Measurements from ENCODE around the gene FKBP10. TPM values are rescaled to one million over a fixed set of nuclear protein-coding genes. Genes with fewer than 3 reads are reported as not detected.

Gene FKBP10
- total and polyA plus RNA-seq, 10 of the 15 experiments (the other 5 are each of a cell fraction or from before 2014, with no cell fraction given): 0.02 to 4.7 (median 1.8) TPM

- WGBS (ENCODE audit: insufficient coverage, insufficient replicate concordance, low lambda C conversion rate, missing lambda C conversion rate): 85% methylated on average over 9 of the region's 9 CpGs
- Histone ChIP-seq H3K4me1 (ENCODE audit: control insufficient read depth, insufficient read depth, low read length) (peaks cover 3% of the 10 kb centered on the region; the same call in 1 of the 2 replicates), H3K9me3 (replicated peaks; ENCODE audit: control insufficient read depth, insufficient read depth, low read length) (no peaks in the 10 kb centered on the region), H3K36me3 (ENCODE audit: control insufficient read depth in 2 of 2, insufficient read depth in 2 of 2, low read length in 1 of 2) (peaks cover 24 to 43% of the 10 kb centered on the region in 2 experiments), H4K20me1 (ENCODE audit: control insufficient read depth, insufficient read depth) (no peaks in the 10 kb centered on the region; the same call in 1 of the 2 replicates), H3K27ac (ENCODE audit: control insufficient read depth, insufficient read depth) (no peak overlapping the region), H3K79me2 (ENCODE audit: control insufficient read depth, insufficient read depth, low read length) (peaks cover 7% of the 10 kb centered on the region), H2AFZ (ENCODE audit: control insufficient read depth, low read depth, low read length) (no peak overlapping the region), H3K4me3 (no peak overlapping the region), H3K4me2 (ENCODE audit: control insufficient read depth, insufficient read depth) (no peak overlapping the region), H3K27me3 (replicated peaks in 1 of 2; ENCODE audit: control insufficient read depth in 2 of 2, insufficient read depth in 2 of 2, low read length in 1 of 2) (no peaks in the 10 kb centered on the region), H3K9ac (ENCODE audit: control insufficient read depth, insufficient read depth, low read length) (no peak overlapping the region)
- no peak for FAIRE-seq
- no TSS peak for BruUV-seq (replicated peaks)
- intact Hi-C loops (cut with micrococcal nuclease; ENCODE audit: unreplicated experiment): no loop called here
- no peak for TF ChIP-seq IKZF2 (IDR thresholded peaks at IDR 0.05)
- no peak for TF ChIP-seq TAF1 (IDR thresholded peaks at IDR 0.05; ENCODE audit: borderline replicate concordance, low read depth, low read length)
- no peak for TF ChIP-seq NR2C1 (IDR thresholded peaks at IDR 0.05)
- TF ChIP-seq CHD2 (IDR thresholded peaks at IDR 0.05; ENCODE audit: borderline replicate concordance, low read depth, low read length): no peak
- no peak for TF ChIP-seq JUND (IDR thresholded peaks at IDR 0.05; ENCODE audit: low read depth, low read length)
- no peak for TF ChIP-seq FOS (IDR thresholded peaks at IDR 0.05; ENCODE audit: borderline replicate concordance, extremely low read depth, insufficient read length)
- TF ChIP-seq PML (IDR thresholded peaks at IDR 0.05; ENCODE audit: low read length): no peak
- TF ChIP-seq, protein P1, sequence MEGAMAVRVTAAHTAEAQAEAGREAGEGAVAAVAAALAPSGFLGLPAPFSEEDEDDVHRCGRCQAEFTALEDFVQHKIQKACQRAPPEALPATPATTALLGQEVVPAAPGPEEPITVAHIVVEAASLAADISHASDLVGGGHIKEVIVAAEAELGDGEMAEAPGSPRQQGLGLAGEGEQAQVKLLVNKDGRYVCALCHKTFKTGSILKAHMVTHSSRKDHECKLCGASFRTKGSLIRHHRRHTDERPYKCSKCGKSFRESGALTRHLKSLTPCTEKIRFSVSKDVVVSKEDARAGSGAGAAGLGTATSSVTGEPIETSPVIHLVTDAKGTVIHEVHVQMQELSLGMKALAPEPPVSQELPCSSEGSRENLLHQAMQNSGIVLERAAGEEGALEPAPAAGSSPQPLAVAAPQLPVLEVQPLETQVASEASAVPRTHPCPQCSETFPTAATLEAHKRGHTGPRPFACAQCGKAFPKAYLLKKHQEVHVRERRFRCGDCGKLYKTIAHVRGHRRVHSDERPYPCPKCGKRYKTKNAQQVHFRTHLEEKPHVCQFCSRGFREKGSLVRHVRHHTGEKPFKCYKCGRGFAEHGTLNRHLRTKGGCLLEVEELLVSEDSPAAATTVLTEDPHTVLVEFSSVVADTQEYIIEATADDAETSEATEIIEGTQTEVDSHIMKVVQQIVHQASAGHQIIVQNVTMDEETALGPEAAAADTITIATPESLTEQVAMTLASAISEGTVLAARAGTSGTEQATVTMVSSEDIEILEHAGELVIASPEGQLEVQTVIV (IDR thresholded peaks at IDR 0.05; ENCODE audit: borderline replicate concordance, partially characterized antibody): no peak
- TF ChIP-seq JUNB (IDR thresholded peaks at IDR 0.05): no peak
- no peak for TF ChIP-seq IKZF1 (conservative IDR thresholded peaks at IDR 0.05)
- no peak for TF ChIP-seq ATF7 (IDR thresholded peaks at IDR 0.05; ENCODE audit: low read depth)
- in situ Hi-C loops (cut with MboI): no loop called here
- POLR2A ChIA-PET: no interaction called here
- DNase-seq (ENCODE audit: low read depth, low spot score): no peak
- ATAC-seq: no peak
- RAD21 ChIA-PET (ENCODE audit: unreplicated experiment): no interaction called here
- CTCF ChIA-PET: no interaction called here
- SMC1A ChIA-PET (ENCODE audit: uncharacterized antibody, unreplicated experiment): no interaction called here
These were observed 56.6 kb downstream of the FKBP10 start for GRCh38 chr17:41869426-41869825.

All from GM12878 (cell line).